Vagina (tissue), 2 donors: ENCODE results near the gene POU6F2. TPM values are rescaled to one million over a fixed set of nuclear protein-coding genes. Genes with fewer than 3 reads are reported as not detected.

Experiments used
- DNase-seq, 2 donors: peaks; one replicate each; pipeline ENCODE4 v3.0.0-alpha.2; 2017; ENCODE audit errors: extremely low spot score in 2 of 2
- H3K27ac ChIP-seq: fragments of 200-600 bp; sonication (generic); one replicate; pipeline ENCODE4 v1.5.1; 2019
- H3K27me3 ChIP-seq: fragments of 200-600 bp; sonication (generic); one replicate; pipeline ENCODE4 v1.5.1; 2019
- H3K36me3 ChIP-seq, 2 donors: fragments of 200-600 bp; sonication (generic); one replicate each; pipeline ENCODE4 v1.5.1; 2017 to 2019
- H3K4me1 ChIP-seq: fragments of 200-600 bp; sonication (generic); one replicate; pipeline ENCODE4 v1.5.1; 2019
- H3K4me3 ChIP-seq, 2 donors: fragments of 200-600 bp; sonication (generic); 1 replicate in 1 of 2; 2 replicates in 1 of 2; pipeline ENCODE4 v1.5.1; 2016 to 2019
- H3K9me3 ChIP-seq: fragments of 200-600 bp; sonication (generic); one replicate; pipeline ENCODE4 v1.5.1; 2019
- CTCF ChIP-seq, 3 experiments: fragments of 450-650 bp in 2 of 3; fragments of 200-600 bp in 1 of 3; sonication (generic) in 1 of 3; IDR thresholded peaks; one replicate each; pipeline ENCODE4 v1.5.1; 2017 to 2019; ENCODE audit warnings: antibody characterized with exemption in 3 of 3, mild to moderate bottlenecking in 2 of 3, moderate library complexity in 2 of 3
- POLR2A ChIP-seq, 2 donors: fragments of 450-650 bp; IDR thresholded peaks; one replicate each; pipeline ENCODE4 v1.6.1; 2017; ENCODE audit warnings: antibody characterized with exemption in 2 of 2, mild to moderate bottlenecking in 2 of 2, moderate library complexity in 2 of 2
- POLR2AphosphoS5 ChIP-seq, 2 donors: sonication (generic); formaldehyde crosslinking; IDR thresholded peaks; one replicate each; pipeline ENCODE4 v1.9.0; 2017; ENCODE audit warnings: antibody characterized with exemption in 2 of 2, mild to moderate bottlenecking in 2 of 2, low read depth in 1 of 2; ENCODE audit not compliant: insufficient read depth in 1 of 2
- intact Hi-C: fragments of 100-400 bp; cut with DNase I; formaldehyde crosslinking; loops from one replicate; pipeline ENCODE4 v1.15.1; 2023
- total RNA-seq: library from RNA; depleted of rRNA; stranded (reverse); fragments of >200 nt; gene quantifications from one replicate; pipeline ENCODE4 v1.2.3, GENCODE V29; 2016

The POU6F2 gene
- total RNA-seq, 1 donor from 2014 or later: not detected

GRCh38 chr7:39219869-39220268 lies 242.2 kb downstream of the POU6F2 start:
- H3K36me3 ChIP-seq: no peaks in the 10 kb centered on the region
- intact Hi-C loops: no loop called here
- DNase-seq: no peak
- TF ChIP-seq POLR2AphosphoS5 (IDR thresholded peaks at IDR 0.05; ENCODE audit: insufficient read depth in 1 of 2, low read depth in 1 of 2): no peak
- TF ChIP-seq CTCF (IDR thresholded peaks at IDR 0.05): no peak
- no peak for TF ChIP-seq POLR2A (IDR thresholded peaks at IDR 0.05)
- H3K4me1 ChIP-seq: no peaks in the 10 kb centered on the region
- H3K27me3 ChIP-seq: no peaks in the 10 kb centered on the region
- no peak overlapping the region for H3K27ac ChIP-seq
- H3K9me3 ChIP-seq: no peaks in the 10 kb centered on the region
- no peak overlapping the region for H3K4me3 ChIP-seq

GRCh38 chr7:39221901-39222300 lies 244.2 kb downstream of the POU6F2 start:
- H3K27me3 ChIP-seq: no peaks in the 10 kb centered on the region
- no peaks in the 10 kb centered on the region for H3K9me3 ChIP-seq
- H3K36me3 ChIP-seq: no peaks in the 10 kb centered on the region
- H3K4me1 ChIP-seq: no peaks in the 10 kb centered on the region
- DNase-seq: no peak
- intact Hi-C loops: no loop called here
- H3K4me3 ChIP-seq: no peak overlapping the region
- TF ChIP-seq CTCF (IDR thresholded peaks at IDR 0.05): no peak
- TF ChIP-seq POLR2AphosphoS5 (IDR thresholded peaks at IDR 0.05; ENCODE audit: insufficient read depth in 1 of 2, low read depth in 1 of 2): no peak
- H3K27ac ChIP-seq: no peak overlapping the region

- H3K4me1 ChIP-seq: no peaks in the 10 kb centered on the region
- TF ChIP-seq CTCF (IDR thresholded peaks at IDR 0.05): no peak
- no peak for TF ChIP-seq POLR2A (IDR thresholded peaks at IDR 0.05)
- no peak for TF ChIP-seq POLR2AphosphoS5 (IDR thresholded peaks at IDR 0.05; ENCODE audit: insufficient read depth in 1 of 2, low read depth in 1 of 2)
- no peaks in the 10 kb centered on the region for H3K27me3 ChIP-seq
- DNase-seq: no peak
- H3K4me3 ChIP-seq: no peak overlapping the region
- intact Hi-C loops: no loop called here
- no peaks in the 10 kb centered on the region for H3K36me3 ChIP-seq
- no peak overlapping the region for H3K27ac ChIP-seq
- no peaks in the 10 kb centered on the region for H3K9me3 ChIP-seq
Observed at GRCh38 chr7:39228946-39229345, 251.2 kb downstream of the POU6F2 start.

- Histone ChIP-seq H3K4me3 (no peak overlapping the region), H3K4me1 (no peaks in the 10 kb centered on the region), H3K27me3 (no peaks in the 10 kb centered on the region), H3K27ac (no peak overlapping the region), H3K9me3 (no peaks in the 10 kb centered on the region), H3K36me3 (no peaks in the 10 kb centered on the region)
- DNase-seq: no peak
- intact Hi-C loops: no loop called here
- TF ChIP-seq POLR2A (IDR thresholded peaks at IDR 0.05): no peak
- no peak for TF ChIP-seq POLR2AphosphoS5 (IDR thresholded peaks at IDR 0.05; ENCODE audit: insufficient read depth in 1 of 2, low read depth in 1 of 2)
- no peak for TF ChIP-seq CTCF (IDR thresholded peaks at IDR 0.05)
Observed at GRCh38 chr7:39233851-39234529, 256.3 kb downstream of the POU6F2 start.

GRCh38 chr7:39238234-39238869 lies 260.6 kb downstream of the POU6F2 start:
- no peaks in the 10 kb centered on the region for H3K4me1 ChIP-seq
- TF ChIP-seq CTCF (IDR thresholded peaks at IDR 0.05) (no peak), POLR2AphosphoS5 (IDR thresholded peaks at IDR 0.05; ENCODE audit: insufficient read depth in 1 of 2, low read depth in 1 of 2) (no peak), POLR2A (IDR thresholded peaks at IDR 0.05) (no peak)
- no peak overlapping the region for H3K4me3 ChIP-seq
- intact Hi-C loops: no loop called here
- H3K9me3 ChIP-seq: no peaks in the 10 kb centered on the region
- no peak overlapping the region for H3K27ac ChIP-seq
- H3K36me3 ChIP-seq: no peaks in the 10 kb centered on the region
- no peak for DNase-seq
- no peaks in the 10 kb centered on the region for H3K27me3 ChIP-seq
